GM23338 (cell line): ENCODE data around the gene SPSB4. TPM values are rescaled to one million over a fixed set of nuclear protein-coding genes. Genes with fewer than 3 reads are reported as not detected.

Experiments
- ATAC-seq: fragments of 200-7000 bp; cut with Tn5 transposase; 3 replicates; pipeline ENCODE4 v1.9.1; 2020
- DNase-seq: peaks from one replicate; pipeline ENCODE4 v3.0.0-alpha.2; 2015; ENCODE audit warnings: low spot score
- H2AFZ ChIP-seq: fragments of 200-600 bp; sonication (generic); 2 replicates; pipeline ENCODE4 v1.8.0; 2016; ENCODE audit warnings: antibody characterized with exemption, mild to moderate bottlenecking, moderate library complexity
- H3F3A ChIP-seq: fragments of 200-600 bp; sonication (generic); replicated peaks from 2 replicates; pipeline ENCODE4 v1.8.0; 2017; ENCODE audit warnings: antibody characterized with exemption, mixed run types, low read depth
- H3K27ac ChIP-seq: fragments of 200-600 bp; sonication (generic); 2 replicates; pipeline ENCODE4 v1.6.1; 2016; ENCODE audit warnings: low read depth
- H3K27me3 ChIP-seq: fragments of 200-600 bp; sonication (generic); 2 replicates; pipeline ENCODE4 v1.8.0; 2016; ENCODE audit warnings: mild to moderate bottlenecking, mixed run types, moderate library complexity; ENCODE audit not compliant: insufficient read depth
- H3K36me3 ChIP-seq: fragments of 200-600 bp; sonication (generic); 2 replicates; pipeline ENCODE4 v1.8.0; 2016; ENCODE audit warnings: mild to moderate bottlenecking; ENCODE audit not compliant: insufficient read depth
- H3K4me1 ChIP-seq: fragments of 200-600 bp; sonication (generic); 2 replicates; pipeline ENCODE4 v1.8.0; 2016; ENCODE audit warnings: mild to moderate bottlenecking, moderate library complexity; ENCODE audit not compliant: insufficient read depth
- H3K4me2 ChIP-seq: fragments of 200-600 bp; sonication (generic); 2 replicates; pipeline ENCODE4 v1.7.1; 2017; ENCODE audit warnings: mixed run types
- H3K4me3 ChIP-seq: fragments of 200-600 bp; sonication (generic); 2 replicates; pipeline ENCODE4 v1.6.1; 2016; ENCODE audit warnings: mixed run types
- H3K79me2 ChIP-seq: fragments of 200-600 bp; sonication (generic); replicated peaks from 2 replicates; pipeline ENCODE4 v1.8.0; 2017; ENCODE audit warnings: mild to moderate bottlenecking; ENCODE audit not compliant: insufficient read depth
- H3K9me2 ChIP-seq: fragments of 200-600 bp; sonication (generic); 2 replicates; pipeline ENCODE4 v1.8.0; 2017; ENCODE audit not compliant: insufficient read depth
- H4K20me1 ChIP-seq: fragments of 200-600 bp; sonication (generic); replicated peaks from 2 replicates; pipeline ENCODE4 v1.8.0; 2017; ENCODE audit warnings: mild to moderate bottlenecking; ENCODE audit not compliant: insufficient read depth
- H3K27ac Mint-ChIP-seq: 2 replicates; pipeline ENCODE4 v1.8.0; 2020; ENCODE audit warnings: inconsistent platforms, mild to moderate bottlenecking, moderate library complexity, mixed read lengths
- H3K27me3 Mint-ChIP-seq: 3 replicates; pipeline ENCODE4 v1.8.0; 2022; ENCODE audit warnings: low read depth, mild to moderate bottlenecking, moderate library complexity, mixed read lengths, inconsistent platforms; ENCODE audit not compliant: insufficient read depth, poor library complexity
- H3K36me3 Mint-ChIP-seq: 3 replicates; pipeline ENCODE4 v1.8.0; 2021; ENCODE audit warnings: low read depth, mild to moderate bottlenecking, inconsistent platforms, moderate library complexity, mixed read lengths
- H3K4me1 Mint-ChIP-seq: 3 replicates; pipeline ENCODE4 v1.8.0; 2020; ENCODE audit warnings: mild to moderate bottlenecking, inconsistent platforms, mixed read lengths
- H3K4me3 Mint-ChIP-seq: 3 replicates; pipeline ENCODE4 v1.8.0; 2021; ENCODE audit warnings: moderate library complexity, mild to moderate bottlenecking, inconsistent platforms, mixed read lengths
- H3K9me3 Mint-ChIP-seq: 3 replicates; pipeline ENCODE4 v1.8.0; 2020; ENCODE audit warnings: moderate library complexity, mild to moderate bottlenecking, inconsistent platforms, mixed read lengths
- ETS1 ChIP-seq: IDR thresholded peaks from 2 replicates; pipeline ENCODE4 v1.6.1; 2016; ENCODE audit warnings: antibody characterized with exemption
- EZH2 ChIP-seq: fragments of 200-600 bp; sonication (generic); IDR thresholded peaks from one replicate; pipeline ENCODE4 v1.8.0; 2017; ENCODE audit warnings: antibody characterized with exemption, mild to moderate bottlenecking, low read depth; ENCODE audit not compliant: unreplicated experiment
- EZH2phosphoT487 ChIP-seq: fragments of 200-600 bp; sonication (generic); IDR thresholded peaks from one replicate; pipeline ENCODE4 v1.8.1; 2018; ENCODE audit warnings: antibody characterized with exemption; ENCODE audit not compliant: unreplicated experiment
- NANOG ChIP-seq: IDR thresholded peaks from 2 replicates; pipeline ENCODE4 v1.6.1; 2016; ENCODE audit warnings: antibody characterized with exemption, borderline replicate concordance
- POLR2AphosphoS5 ChIP-seq: IDR thresholded peaks from 2 replicates; pipeline ENCODE4 v1.6.1; 2016; ENCODE audit warnings: antibody characterized with exemption, low read depth
- REST ChIP-seq: IDR thresholded peaks from one replicate; pipeline ENCODE4 v1.6.1; 2018; ENCODE audit warnings: antibody characterized with exemption; ENCODE audit not compliant: unreplicated experiment
- STAT1 ChIP-seq: IDR thresholded peaks from one replicate; pipeline ENCODE4 v1.6.1; 2016; ENCODE audit warnings: antibody characterized with exemption; ENCODE audit not compliant: unreplicated experiment
- ZNF462 ChIP-seq: fragments of 250-450 bp; sonication (Bioruptor Pico); IDR thresholded peaks from 2 replicates; pipeline ENCODE4 v1.5.0; 2020; ENCODE audit warnings: mild to moderate bottlenecking, moderate library complexity
- polyA plus RNA-seq: library from polyadenylated mRNA; unstranded; fragments of >200 nt; fragmentation: Nextera tagmentation; extraction: Ambion mirVana; gene quantifications from 2 replicates; pipeline ENCODE4 v1.2.1, GENCODE V29; 2016
- total RNA-seq: library from RNA; depleted of rRNA; stranded (reverse); fragments of >200 nt; shearing (Covaris generic); gene quantifications from 2 replicates; pipeline ENCODE4 v1.2.3, GENCODE V29; 2014

Gene SPSB4
- total and polyA plus RNA-seq, 2 experiments from 2014 or later = 6.7 to 25.9 TPM

GRCh38 chr3:141167681-141168080 is 116.5 kb downstream of the SPSB4 start:
- H3K36me3 ChIP-seq = no peaks in the 10 kb centered on the region
- no peak overlapping the region for H3K4me3 ChIP-seq
- no peak for DNase-seq
- H2AFZ ChIP-seq = no peak overlapping the region
- H3K4me3 Mint-ChIP-seq = no peak overlapping the region
- no peak overlapping the region for H3K4me2 ChIP-seq
- no peaks in the 10 kb centered on the region for H3K9me2 ChIP-seq
- no peak overlapping the region for H3K27ac ChIP-seq
- H3K4me1 Mint-ChIP-seq = no peaks in the 10 kb centered on the region
- H3F3A ChIP-seq = no peaks in the 10 kb centered on the region
- no peak for ATAC-seq
- no peaks in the 10 kb centered on the region for H3K27me3 ChIP-seq
- H3K4me1 ChIP-seq = no peaks in the 10 kb centered on the region
- no peaks in the 10 kb centered on the region for H3K36me3 Mint-ChIP-seq
- TF ChIP-seq NANOG (no peak), STAT1 (no peak), ETS1 (no peak), REST (no peak), POLR2AphosphoS5 (no peak), EZH2 (no peak), EZH2phosphoT487 (no peak), ZNF462 (no peak)
- H3K27me3 Mint-ChIP-seq = no peaks in the 10 kb centered on the region
- H3K27ac Mint-ChIP-seq = no peak overlapping the region
- no peaks in the 10 kb centered on the region for H3K9me3 Mint-ChIP-seq
- H3K79me2 ChIP-seq = no peaks in the 10 kb centered on the region
- no peaks in the 10 kb centered on the region; the same call in 1 of the 2 replicates for H4K20me1 ChIP-seq
